Stimulated activated naive CD8-positive, alpha-beta T cell treated with anti-CD3 and anti-CD28 coated beads, Interleukin-15, amount 100 ng/mL, for 72 hours (primary cell): ENCODE data around the gene SPSB3.
A peak's percentile ranks its signal among the peaks of the same experiment; 100 is the strongest.

Source experiments
- ATAC-seq: fragments of 150-1000 bp; cut with Tn5 transposase; 2 replicates; pipeline ENCODE4 v1.10.0; 2021; ENCODE audit warnings: mild to moderate bottlenecking, moderate library complexity
- DNase-seq, 2 donors: peaks; one replicate each; pipeline ENCODE4 v3.0.0; 2021 to 2022
- H3K27ac Mint-ChIP-seq, 2 donors: one replicate each; pipeline ENCODE4 v1.8.0; 2022; ENCODE audit warnings: mild to moderate bottlenecking in 2 of 2, mixed read lengths in 2 of 2, moderate library complexity in 2 of 2
- H3K27me3 Mint-ChIP-seq: one replicate; pipeline ENCODE4 v1.8.0; 2022; ENCODE audit warnings: mixed read lengths
- H3K4me1 Mint-ChIP-seq: one replicate; pipeline ENCODE4 v1.8.0; 2022; ENCODE audit warnings: mild to moderate bottlenecking, mixed read lengths
- H3K4me3 Mint-ChIP-seq, 2 donors: one replicate each; pipeline ENCODE4 v1.8.0; 2022; ENCODE audit warnings: mild to moderate bottlenecking in 2 of 2, mixed read lengths in 2 of 2, moderate library complexity in 1 of 2
- H3K9me3 Mint-ChIP-seq, 2 donors: one replicate each; pipeline ENCODE4 v1.8.0; 2022; ENCODE audit warnings: mixed read lengths in 2 of 2

Gene SPSB3

DNA sequence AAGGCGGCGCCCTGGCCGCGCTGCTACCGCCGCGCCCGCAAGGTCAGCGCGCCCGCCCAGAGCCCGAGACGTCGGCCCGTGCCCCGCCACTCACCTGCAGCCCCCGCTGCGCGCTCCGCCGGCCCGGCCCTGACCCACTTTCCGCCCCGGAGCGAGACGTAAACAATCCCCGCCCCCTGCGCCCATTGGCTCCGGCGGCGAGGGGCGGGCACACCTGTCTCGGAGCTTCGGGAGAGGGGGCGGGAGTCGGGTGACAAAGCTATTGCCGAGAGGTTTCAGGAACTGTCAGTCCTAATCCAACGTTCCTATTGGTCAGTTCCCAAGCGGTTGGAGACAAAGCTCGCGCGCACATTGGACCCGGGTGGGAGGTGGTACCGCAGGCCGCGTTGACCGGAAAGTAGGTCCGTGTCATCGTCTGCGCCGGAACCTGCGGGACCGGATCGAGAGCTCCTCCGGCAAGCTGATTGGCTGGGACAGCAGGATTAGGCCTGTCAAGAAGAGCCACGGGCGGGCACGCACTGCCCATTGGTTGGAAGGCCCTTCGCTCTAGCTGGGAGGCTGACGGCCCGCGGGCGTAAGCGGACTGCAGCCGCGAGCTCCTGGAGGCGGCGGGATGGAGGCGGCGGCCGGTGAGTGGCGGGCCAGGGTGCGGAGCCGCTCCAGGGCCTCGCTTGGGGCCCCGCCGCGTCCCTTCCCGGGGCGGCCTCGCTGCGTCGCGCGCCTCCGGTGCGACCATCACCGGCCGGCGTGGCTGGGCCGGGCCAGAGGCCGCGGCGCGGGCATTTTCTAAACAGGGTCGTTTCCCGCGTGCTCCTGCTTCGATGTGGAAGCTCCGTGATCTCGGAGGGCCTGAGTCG, at the start of gene SPSB3, which contains the start of gene NUBP2:
TSS of gene SPSB3 (minus strand) at position 164 of the 857 bp plus-strand sequence. CDS start 1,088 bp downstream, outside the sequence.
TSS of gene NUBP2 (plus strand) at position 553 of the 857 bp plus-strand sequence. CDS start at position 614, 61 bp downstream.
- H3K27me3 Mint-ChIP-seq: no peaks in the 10 kb centered on the region
- peaks cover 34% of the 10 kb centered on the region for H3K4me1 Mint-ChIP-seq
- no peaks in the 10 kb centered on the region for H3K9me3 Mint-ChIP-seq
- H3K4me3 Mint-ChIP-seq: peak within 1 kb of the TSS; percentile 90 to 92
- H3K27ac Mint-ChIP-seq: peak within 1 kb of the TSS; percentile 78 to 94
- peak; percentile 93 for ATAC-seq
- DNase-seq: peak; percentile 98 to 100

DNA sequence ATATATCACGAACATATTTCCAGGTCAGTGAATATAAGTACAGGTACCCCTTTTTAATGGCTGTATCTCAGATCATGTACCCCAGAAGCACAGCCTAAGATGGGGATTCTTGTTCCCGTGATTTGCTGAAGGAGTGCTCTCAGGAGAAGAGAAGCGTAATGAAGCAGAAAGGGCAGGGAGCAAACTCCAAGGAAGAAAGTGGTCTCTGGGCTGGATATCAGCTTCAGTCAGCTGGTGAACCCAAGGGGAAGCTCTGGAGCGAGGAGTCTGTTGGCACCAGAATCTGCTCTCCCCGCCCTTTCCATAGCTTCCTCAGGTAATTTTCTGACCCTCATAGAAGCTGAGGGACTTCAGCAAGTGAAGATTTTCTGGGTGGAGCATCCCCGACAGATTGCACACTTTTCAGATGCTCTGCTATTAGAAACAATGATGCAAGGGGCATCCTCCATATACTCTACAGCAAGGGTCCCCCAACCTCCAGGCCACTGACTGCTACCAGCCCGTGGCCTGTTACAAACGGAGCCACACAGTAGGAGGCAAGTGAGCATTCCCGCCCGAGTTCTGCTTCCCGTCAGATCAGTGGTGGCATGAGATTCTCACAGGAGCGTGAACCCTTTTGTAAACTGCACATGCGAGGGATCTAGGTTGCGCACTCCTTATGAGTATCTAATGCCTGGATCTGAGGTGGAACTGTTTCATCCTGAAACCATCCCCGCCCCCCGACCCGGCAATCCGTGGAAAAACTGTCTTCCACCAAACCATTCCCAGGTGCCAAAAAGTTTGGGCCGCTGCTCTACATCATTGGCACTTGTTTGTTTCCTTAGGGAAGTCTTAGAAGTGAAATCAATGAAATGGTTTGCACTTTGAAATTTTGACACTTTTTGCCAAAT, 49.1 kb upstream of the SPSB3 start:
- no peak overlapping the region for H3K27ac Mint-ChIP-seq
- ATAC-seq (no peak), DNase-seq (no peak)
- peaks cover 28% of the 10 kb centered on the region for H3K4me1 Mint-ChIP-seq
- H3K4me3 Mint-ChIP-seq: no peak overlapping the region
- H3K27me3 Mint-ChIP-seq: no peaks in the 10 kb centered on the region
- H3K9me3 Mint-ChIP-seq: no peaks in the 10 kb centered on the region

DNA sequence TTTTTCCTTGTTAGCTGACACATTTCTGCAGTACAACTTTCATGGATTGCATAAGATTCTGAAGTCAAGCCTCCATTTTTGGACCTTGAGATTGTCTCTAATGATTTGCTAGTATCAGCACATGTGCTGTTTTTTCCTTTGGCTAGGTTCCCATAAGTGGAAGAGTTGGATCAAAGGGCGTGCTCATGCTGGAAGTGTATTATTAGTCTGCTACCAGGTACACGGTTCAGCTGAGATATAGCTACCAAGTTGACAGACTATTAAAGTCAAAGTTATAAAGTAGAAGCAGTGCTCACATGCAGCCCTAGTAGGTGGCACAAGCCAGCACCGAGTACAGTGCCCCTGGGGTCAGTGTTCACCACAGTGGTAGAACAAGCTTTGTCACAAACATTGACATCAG, 47.8 kb upstream of the SPSB3 start:
- Mint-ChIP-seq H3K9me3 (no peaks in the 10 kb centered on the region), H3K27ac (no peak overlapping the region), H3K4me1 (peaks cover 34% of the 10 kb centered on the region), H3K4me3 (no peak overlapping the region), H3K27me3 (no peaks in the 10 kb centered on the region)
- ATAC-seq: no peak
- no peak for DNase-seq

DNA sequence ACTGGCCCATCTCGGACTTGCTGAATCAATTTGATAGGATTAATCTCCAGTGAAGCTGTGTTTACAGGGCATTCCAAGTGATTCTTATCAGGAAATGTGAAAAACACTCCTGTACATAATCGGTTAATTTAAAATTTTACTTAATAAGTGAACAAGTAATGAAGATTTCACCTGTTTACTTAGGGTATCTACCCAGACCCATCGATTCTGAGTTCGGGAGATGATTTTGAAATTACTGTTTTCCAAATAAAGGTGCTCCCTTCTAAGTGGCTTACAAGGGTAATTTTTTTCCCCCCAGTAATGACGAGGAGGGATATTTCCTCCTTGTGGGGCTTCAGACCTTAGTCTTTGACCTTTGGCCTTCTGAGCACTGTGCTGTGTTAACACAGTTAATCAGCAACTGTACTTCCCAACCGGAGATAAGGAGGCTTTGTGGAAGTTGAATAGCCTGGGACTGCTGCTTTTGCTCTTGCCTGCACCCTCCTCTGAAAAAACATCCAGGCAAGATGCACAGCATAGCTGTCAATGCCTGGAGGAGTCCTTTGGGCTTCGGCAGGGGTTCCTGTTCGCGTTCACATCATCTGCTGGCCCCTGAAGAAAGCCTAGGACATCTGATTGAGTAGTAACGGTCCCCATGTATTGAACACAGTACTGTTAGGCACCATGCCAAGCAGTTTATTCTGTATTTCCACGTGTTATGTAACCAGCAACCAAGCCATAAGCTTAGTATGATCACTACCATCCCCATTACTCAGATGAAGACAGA, 46.5 kb upstream of the SPSB3 start:
- Mint-ChIP-seq H3K4me3 (peak overlapping the region in 1 of 2 donors; percentile 95), H3K27ac (no peak overlapping the region)
- no peak for ATAC-seq

DNA sequence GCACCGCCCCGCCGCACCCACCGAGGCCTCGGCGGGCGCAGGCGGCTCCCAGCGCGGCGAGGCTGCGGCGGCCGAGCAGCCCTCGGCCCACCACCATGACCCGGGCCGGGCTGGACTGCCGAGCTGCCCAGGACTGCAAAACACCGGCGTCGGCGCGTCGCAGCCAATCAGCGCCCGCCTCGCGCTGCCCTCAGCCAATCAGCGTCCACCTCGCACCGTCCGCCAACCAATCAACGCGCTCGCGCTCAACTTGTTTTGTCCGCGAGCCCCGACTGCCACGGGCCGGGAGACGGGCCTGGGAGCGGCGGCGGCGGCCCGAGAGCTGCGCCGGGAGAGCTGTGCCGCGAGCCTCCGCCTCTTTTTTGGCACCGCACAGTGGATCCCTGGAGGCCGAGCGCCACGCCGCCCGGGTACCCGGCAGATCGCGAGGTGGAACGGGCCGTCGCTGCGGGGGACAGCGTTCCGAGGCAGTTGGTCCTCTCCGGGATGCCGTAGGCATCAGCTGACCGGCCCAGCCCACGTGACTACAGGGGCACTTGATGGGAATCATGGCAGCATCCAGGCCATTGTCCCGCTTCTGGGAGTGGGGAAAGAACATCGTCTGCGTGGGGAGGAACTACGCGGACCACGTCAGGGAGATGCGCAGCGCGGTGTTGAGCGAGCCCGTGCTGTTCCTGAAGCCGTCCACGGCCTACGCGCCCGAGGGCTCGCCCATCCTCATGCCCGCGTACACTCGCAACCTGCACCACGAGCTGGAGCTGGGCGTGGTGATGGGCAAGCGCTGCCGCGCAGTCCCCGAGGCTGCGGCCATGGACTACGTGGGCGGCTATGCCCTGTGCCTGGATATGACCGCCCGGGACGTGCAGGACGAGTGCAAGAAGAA, 44.6 kb upstream of the SPSB3 start, which contains the start of the genes FAHD1 and HAGH:
TSS of gene FAHD1 (plus strand) at position 516 of the 883 bp plus-strand sequence. CDS start at position 549, 33 bp downstream.
TSS of gene HAGH (minus strand) at position 135 of the 883 bp plus-strand sequence. CDS start at position 97, 38 bp downstream.
- no peaks in the 10 kb centered on the region for H3K27me3 Mint-ChIP-seq
- peak within 1 kb of the TSS; percentile 90 to 93 for H3K27ac Mint-ChIP-seq
- ATAC-seq (peak; percentile 91), DNase-seq (peak; percentile 93 to 95)
- peaks cover 48% of the 10 kb centered on the region for H3K4me1 Mint-ChIP-seq
- H3K4me3 Mint-ChIP-seq: peak within 1 kb of the TSS; percentile 84 to 95
- H3K9me3 Mint-ChIP-seq: no peaks in the 10 kb centered on the region

More for the DNA sequence above, 46.5 kb upstream of the SPSB3 start:
- H3K4me1 Mint-ChIP-seq: peaks cover 46% of the 10 kb centered on the region
- no peak for DNase-seq
- H3K27me3 Mint-ChIP-seq: no peaks in the 10 kb centered on the region
- no peaks in the 10 kb centered on the region for H3K9me3 Mint-ChIP-seq

DNA sequence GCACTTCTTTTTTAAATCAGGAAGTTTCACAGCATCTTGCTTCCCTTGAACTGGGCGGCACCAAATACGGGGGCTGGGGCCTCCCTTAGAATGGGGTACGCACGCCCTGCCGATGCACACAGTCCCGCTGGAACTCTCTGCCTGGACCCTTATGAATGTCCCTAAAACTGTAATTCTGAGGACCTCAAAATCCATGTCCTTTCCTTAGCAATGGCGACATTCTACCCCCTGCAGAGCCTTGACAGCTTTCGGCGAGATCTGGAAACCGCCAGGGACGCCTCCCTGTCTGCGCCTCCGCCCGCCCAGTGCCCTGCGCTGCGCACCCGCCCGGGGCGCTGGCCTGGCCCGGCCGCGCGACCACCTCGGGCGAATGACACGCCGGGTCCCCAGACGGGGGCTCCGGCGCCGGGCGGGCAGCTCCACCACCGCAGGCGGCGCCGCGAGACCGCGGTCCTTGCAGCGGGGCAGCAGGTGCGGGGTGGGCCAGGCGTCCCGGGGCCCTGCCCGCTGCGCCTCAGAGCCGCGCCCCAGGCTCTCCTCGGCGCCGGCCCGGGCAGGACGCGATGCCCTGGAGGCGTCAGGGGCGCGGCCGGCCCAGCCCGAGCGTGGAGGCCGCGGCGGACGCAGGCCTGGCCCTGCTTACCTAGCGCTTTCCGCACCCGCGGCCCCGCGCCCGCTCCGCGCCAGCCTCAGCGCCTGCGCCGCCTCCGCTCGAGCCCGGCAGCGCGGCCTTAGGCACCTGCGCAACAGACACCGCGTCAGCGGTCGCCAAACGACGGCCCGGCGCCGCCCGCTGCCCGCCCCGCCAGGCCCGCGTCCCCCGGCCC, 43.7 kb upstream of the SPSB3 start:
- no peaks in the 10 kb centered on the region for H3K9me3 Mint-ChIP-seq
- ATAC-seq (peak; percentile 86), DNase-seq (peak; percentile 78 to 85)
- H3K27me3 Mint-ChIP-seq: no peaks in the 10 kb centered on the region
- peak overlapping the region; percentile 76 to 85 for H3K4me3 Mint-ChIP-seq
- H3K4me1 Mint-ChIP-seq: peaks cover 48% of the 10 kb centered on the region
- H3K27ac Mint-ChIP-seq: peak overlapping the region in 1 of 2 donors; percentile 84

DNA sequence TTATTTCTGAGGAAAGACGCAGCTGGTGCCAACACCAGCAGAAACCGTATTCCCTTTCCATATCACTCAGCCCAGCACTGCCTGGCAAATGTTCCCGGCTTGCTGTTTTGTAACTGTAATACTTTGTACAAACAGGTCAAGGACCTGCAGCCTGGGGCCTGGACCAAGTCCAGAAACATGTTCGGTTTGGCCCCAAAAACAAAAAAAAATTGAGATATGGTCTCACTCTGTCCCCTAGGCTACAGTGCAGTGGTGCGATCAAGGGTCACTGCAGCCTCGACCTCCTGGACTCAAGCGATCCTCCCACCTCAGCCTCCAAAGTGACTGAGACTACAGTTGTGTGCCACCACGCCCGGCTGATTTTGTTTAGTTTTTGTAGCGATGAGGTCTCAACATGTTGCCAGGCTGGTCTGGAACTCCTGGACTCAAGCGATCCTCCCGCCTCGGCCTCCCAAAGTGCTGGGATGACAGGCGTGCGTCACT, 43.1 kb upstream of the SPSB3 start:
- no peak for ATAC-seq
- no peaks in the 10 kb centered on the region for H3K9me3 Mint-ChIP-seq
- DNase-seq: no peak
- H3K4me1 Mint-ChIP-seq: peaks cover 42% of the 10 kb centered on the region
- H3K4me3 Mint-ChIP-seq: peak overlapping the region; percentile 76 to 85
- H3K27me3 Mint-ChIP-seq: no peaks in the 10 kb centered on the region
- peak overlapping the region in 1 of 2 donors; percentile 84 for H3K27ac Mint-ChIP-seq

DNA sequence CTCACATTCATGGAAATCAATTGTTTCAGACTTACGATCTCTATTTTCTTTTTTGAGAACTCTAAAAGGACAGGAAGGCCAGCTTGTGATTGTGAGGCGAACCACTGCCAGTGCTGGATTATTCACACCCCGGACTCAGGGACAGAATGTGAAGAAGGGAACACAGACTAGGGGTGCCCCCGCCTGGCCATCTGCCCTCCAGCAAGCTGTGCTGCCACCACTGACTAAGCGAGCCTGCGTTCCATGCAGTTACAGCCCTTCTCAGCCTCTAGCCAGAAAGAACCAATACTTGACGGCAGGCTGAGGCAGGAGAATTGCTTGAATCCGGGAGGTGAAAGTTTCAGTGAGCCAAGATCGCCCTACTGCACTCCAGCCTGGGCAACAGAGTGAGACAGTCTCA, 41.5 kb upstream of the SPSB3 start:
- ATAC-seq: no peak
- H3K27ac Mint-ChIP-seq: peak overlapping the region in 1 of 2 donors; percentile 54
- no peaks in the 10 kb centered on the region for H3K27me3 Mint-ChIP-seq
- H3K9me3 Mint-ChIP-seq: no peaks in the 10 kb centered on the region
- no peak for DNase-seq
- H3K4me1 Mint-ChIP-seq: peaks cover 28% of the 10 kb centered on the region
- no peak overlapping the region for H3K4me3 Mint-ChIP-seq

DNA sequence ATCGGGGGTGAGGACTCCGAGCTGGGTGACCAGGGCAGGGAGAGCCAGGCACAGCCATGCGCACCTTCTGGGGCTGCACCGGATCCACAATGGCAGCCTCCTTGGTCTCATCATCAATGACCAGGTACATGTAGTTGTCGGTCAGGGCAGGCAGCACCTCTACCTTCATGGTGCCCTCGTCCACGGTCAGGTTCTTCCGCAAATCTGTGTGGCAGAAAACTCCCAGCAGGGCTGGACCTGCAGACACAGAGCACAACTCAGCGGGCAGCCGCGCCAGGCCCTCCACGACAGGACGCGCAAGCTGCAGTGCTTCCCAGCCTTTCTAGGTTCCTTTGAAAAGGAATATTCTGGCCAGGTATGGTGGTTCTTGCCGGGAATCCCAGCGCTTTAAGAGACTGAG, 40.4 kb upstream of the SPSB3 start:
- Mint-ChIP-seq H3K9me3 (no peaks in the 10 kb centered on the region), H3K4me3 (no peak overlapping the region), H3K27me3 (no peaks in the 10 kb centered on the region), H3K27ac (no peak overlapping the region), H3K4me1 (peaks cover 25% of the 10 kb centered on the region)
- DNase-seq: no peak
- no peak for ATAC-seq

DNA sequence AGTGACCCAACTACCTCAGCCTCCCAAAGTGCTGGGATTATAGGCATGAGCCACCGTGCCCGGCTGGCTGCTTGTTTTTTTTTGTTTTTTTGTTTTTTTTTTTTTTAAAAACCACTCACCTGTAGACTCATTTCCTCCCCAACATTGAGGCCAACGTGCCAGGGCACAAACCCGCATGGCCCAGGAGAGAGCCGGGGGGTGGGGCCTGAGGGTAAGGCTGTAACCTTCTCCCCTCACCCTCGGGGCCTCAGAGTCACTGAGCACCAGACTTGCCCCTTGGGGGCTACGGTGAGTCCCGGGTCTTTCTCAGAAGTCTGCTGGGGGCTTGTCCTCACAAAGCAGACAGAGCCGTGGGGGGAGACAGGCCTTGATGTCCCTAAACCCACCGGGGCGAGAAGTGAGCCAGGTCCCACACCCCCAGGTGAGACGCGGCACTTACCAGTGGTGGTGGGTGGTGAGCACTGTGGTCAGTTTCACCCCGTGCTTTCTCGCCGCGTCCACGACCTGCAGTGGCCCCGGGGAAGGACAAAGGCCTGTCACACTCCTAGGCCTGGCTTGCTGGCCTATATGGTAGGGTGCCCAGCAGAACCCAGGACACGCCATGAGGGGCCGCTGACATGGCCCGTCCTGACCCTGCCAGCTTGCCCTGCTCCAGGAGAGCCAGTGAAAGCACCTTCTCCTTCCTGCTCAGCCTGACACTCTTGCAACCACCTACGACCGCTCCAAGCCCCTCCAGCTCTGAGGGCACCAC, 39.7 kb upstream of the SPSB3 start:
- no peak for DNase-seq
- Mint-ChIP-seq H3K27ac (no peak overlapping the region), H3K4me1 (peaks cover 19% of the 10 kb centered on the region), H3K9me3 (no peaks in the 10 kb centered on the region), H3K4me3 (no peak overlapping the region), H3K27me3 (no peaks in the 10 kb centered on the region)
- no peak for ATAC-seq

DNA sequence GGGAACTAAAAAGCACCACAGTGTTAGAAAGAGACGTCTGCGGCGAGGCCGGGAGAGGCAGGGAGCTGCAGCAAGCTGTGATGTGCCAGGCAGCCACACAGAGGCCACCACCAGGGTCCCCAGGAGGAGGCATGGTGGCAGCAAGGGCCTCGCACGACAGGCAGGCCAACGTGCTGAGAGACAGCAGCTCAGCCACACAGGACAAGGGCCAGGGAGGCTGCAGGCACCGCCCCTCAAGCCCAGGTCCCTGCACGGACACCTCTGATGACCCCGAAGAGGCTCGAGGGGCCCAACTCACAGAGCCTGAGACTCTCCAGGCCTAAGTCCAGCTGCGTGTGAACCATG, 38.5 kb upstream of the SPSB3 start:
- DNase-seq (no peak), ATAC-seq (no peak)
- peaks cover 19% of the 10 kb centered on the region for H3K4me1 Mint-ChIP-seq
- no peak overlapping the region for H3K27ac Mint-ChIP-seq
- no peaks in the 10 kb centered on the region for H3K27me3 Mint-ChIP-seq
- no peak overlapping the region for H3K4me3 Mint-ChIP-seq
- H3K9me3 Mint-ChIP-seq: no peaks in the 10 kb centered on the region

DNA sequence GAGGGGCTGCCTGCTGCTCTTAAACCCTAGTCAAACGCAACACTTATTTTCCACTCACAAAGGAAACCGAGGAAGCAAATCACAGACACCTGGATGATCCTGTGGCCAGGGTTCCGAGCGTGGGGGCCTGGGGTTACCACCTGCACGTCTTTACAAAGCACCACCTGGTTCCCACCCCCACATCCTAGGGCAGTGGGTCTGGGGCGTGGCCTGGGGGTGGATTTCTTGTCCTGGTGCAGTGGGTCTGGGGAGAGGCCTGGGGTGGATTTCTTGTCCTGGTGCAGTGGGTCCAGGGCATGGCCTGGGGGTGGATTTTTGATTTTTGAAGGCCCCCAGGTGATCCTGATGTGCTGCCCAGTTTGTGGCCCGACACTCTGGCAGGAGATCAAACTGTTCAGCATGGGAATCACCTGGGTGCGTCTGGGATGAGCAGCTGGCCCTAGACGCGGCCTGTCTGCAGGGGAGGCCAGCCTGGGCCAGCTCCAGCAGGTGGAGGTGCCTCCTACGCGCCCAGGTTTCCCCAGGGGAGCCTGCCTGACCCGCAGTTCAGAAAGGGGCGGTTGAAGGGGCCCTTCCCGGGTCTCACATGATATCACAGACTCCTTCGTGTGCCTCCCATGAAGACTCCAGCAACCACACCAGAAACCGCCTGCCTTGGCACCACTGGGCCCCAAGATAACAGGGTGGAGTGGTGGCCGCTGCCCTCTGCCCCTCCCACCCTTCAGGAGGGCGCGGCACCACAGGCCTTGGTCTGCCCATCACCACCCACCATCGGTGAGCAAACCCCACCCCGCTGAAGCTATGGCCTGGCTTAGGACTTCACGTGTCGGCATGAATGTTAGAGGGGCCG, 38.0 kb upstream of the SPSB3 start:
- DNase-seq (no peak), ATAC-seq (no peak)
- no peaks in the 10 kb centered on the region for H3K27me3 Mint-ChIP-seq
- no peak overlapping the region for H3K4me3 Mint-ChIP-seq
- no peaks in the 10 kb centered on the region for H3K9me3 Mint-ChIP-seq
- H3K27ac Mint-ChIP-seq: no peak overlapping the region
- peaks cover 14% of the 10 kb centered on the region for H3K4me1 Mint-ChIP-seq
